GM19324 (cell line): Measurements from ENCODE around the gene AFF2.

ENCODE experiments used
- ATAC-seq: cut with Tn5 transposase; IDR thresholded peaks from one replicate; pipeline ENCODE4 v1.9.1; 2021; ENCODE audit warnings: mild to moderate bottlenecking, moderate library complexity; ENCODE audit not compliant: unreplicated experiment, low FRiP score

The AFF2 gene

DNA sequence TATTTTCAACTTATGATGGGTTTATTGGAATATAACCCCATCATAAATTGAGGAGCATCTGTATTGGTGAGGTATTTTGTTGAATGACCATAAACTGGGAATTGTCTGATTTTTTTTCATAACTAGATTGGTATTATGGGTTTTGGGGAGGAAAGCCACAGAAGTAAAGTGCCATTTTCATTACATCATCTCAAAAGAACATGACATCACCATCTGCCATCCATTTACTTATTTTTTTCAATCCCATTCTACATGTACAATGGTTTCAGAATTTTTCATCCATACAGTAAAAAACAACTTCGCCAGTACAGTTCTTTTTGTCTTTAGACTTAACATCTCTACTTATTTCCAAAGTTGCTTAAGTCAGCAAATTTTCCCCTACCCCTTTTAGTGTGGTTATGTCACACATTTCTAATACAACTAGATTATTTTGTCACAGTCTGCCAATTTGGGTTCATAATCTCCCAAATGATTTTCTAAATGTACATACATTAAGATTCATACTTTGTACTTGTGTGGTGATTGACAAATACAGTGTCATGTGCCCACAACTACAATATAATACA is 545.3 kb downstream of the AFF2 start:
- no peak for ATAC-seq
